K562 (cell line): ENCODE measurements around the gene CASKIN2. TPM values are rescaled to one million over a fixed set of nuclear protein-coding genes. Genes with fewer than 3 reads are reported as not detected.

Experiments used
- BCOR ChIP-seq: fragments of 450-650 bp; IDR thresholded peaks from 2 replicates; pipeline ENCODE4 v1.6.1; 2016
- BRF2 ChIP-seq: IDR thresholded peaks from 3 replicates; pipeline ENCODE4 v1.6.1; 2011; ENCODE audit warnings: borderline replicate concordance, mild to moderate bottlenecking; ENCODE audit not compliant: insufficient read length, insufficient read depth
- DPF2 ChIP-seq: fragments of 450-650 bp; IDR thresholded peaks from 2 replicates; pipeline ENCODE4 v1.6.1; 2016
- ETV1 ChIP-seq: fragments of 450-650 bp; conservative IDR thresholded peaks from 2 replicates; pipeline ENCODE4 v1.6.1; 2016; ENCODE audit warnings: missing genetic modification characterization, control low read depth, low read depth, missing compliant biosample characterization
- ID3 ChIP-seq, 2 experiments: fragments of 250-450 bp in 1 of 2; fragments of 450-650 bp in 1 of 2; sonication (Bioruptor Pico) in 1 of 2; IDR thresholded peaks; 2 replicates each; pipeline versions ENCODE4 v1.6.1 to v1.8.0; 2016 to 2021; ENCODE audit warnings: mild to moderate bottlenecking in 2 of 2, moderate library complexity in 2 of 2, missing compliant biosample characterization in 1 of 2, missing genetic modification characterization in 1 of 2
- KAT8 ChIP-seq: fragments of 450-650 bp; IDR thresholded peaks from 2 replicates; pipeline ENCODE4 v1.6.1; 2016; ENCODE audit warnings: low read depth, mild to moderate bottlenecking
- PPARD ChIP-seq: fragments of 250-450 bp; sonication (Bioruptor Pico); IDR thresholded peaks from 2 replicates; pipeline ENCODE4 v1.8.0; 2022; ENCODE audit warnings: inconsistent platforms, mild to moderate bottlenecking, moderate library complexity
- SNIP1 ChIP-seq: fragments of 450-650 bp; IDR thresholded peaks from 2 replicates; pipeline ENCODE4 v1.7.1; 2017; ENCODE audit warnings: low read depth, mild to moderate bottlenecking
- TAF9B ChIP-seq: fragments of 450-650 bp; IDR thresholded peaks from 2 replicates; pipeline ENCODE4 v1.6.1; 2018; ENCODE audit warnings: mild to moderate bottlenecking; ENCODE audit not compliant: partially characterized antibody
- TCF15 ChIP-seq: fragments of 250-450 bp; sonication (Bioruptor Pico); IDR thresholded peaks from 2 replicates; pipeline ENCODE4 v1.8.0; 2022; ENCODE audit warnings: moderate library complexity, mild to moderate bottlenecking, inconsistent platforms
- XRCC4 ChIP-seq: IDR thresholded peaks from one replicate; pipeline ENCODE4 v1.6.1; 2011; ENCODE audit not compliant: insufficient read depth, insufficient read length; ENCODE audit errors: extremely low read depth
- ZBTB40 ChIP-seq, 2 experiments: fragments of 450-650 bp in 1 of 2; sonication (generic) in 1 of 2; formaldehyde crosslinking in 1 of 2; IDR thresholded peaks; 2 replicates each; pipeline versions ENCODE4 v1.7.1 to v1.9.0; 2016 to 2022; ENCODE audit warnings: inconsistent platforms in 1 of 2, mild to moderate bottlenecking in 1 of 2, missing genetic modification reagents in 1 of 2
- ZBTB8A ChIP-seq: fragments of 450-650 bp; IDR thresholded peaks from 2 replicates; pipeline ENCODE4 v1.6.1; 2018; ENCODE audit warnings: mild to moderate bottlenecking, moderate library complexity; ENCODE audit not compliant: partially characterized antibody
- ZNF707 ChIP-seq: fragments of 250-450 bp; sonication (Bioruptor Pico); conservative IDR thresholded peaks from 2 replicates; pipeline ENCODE4 v1.8.0; 2022; ENCODE audit warnings: inconsistent platforms, mild to moderate bottlenecking, moderate library complexity
- polyA plus RNA-seq, 8 experiments: library from polyadenylated mRNA; depleted of rRNA in 4 of 8; stranded (reverse) in 5 of 8; unstranded in 3 of 8; fragments of >200 nt; fragmentation: Nextera tagmentation in 2 of 8; fragmentation: Illumina TruSeq in 1 of 8; extraction: Ambion mirVana in 2 of 8; extraction: Trizol in 1 of 8; gene quantifications; 2 replicates each; pipeline versions ENCODE4 v1.2.1 to v1.2.3, GENCODE V29; 2011 to 2014; ENCODE audit warnings: inconsistent platforms in 1 of 8, missing spikeins in 1 of 8
- total RNA-seq, 7 experiments: library from RNA; depleted of rRNA in 6 of 7; stranded (reverse); fragments of >200 nt in 6 of 7; fragmentation: Illumina TruSeq in 2 of 7; extraction: Trizol in 2 of 7; gene quantifications; 2 replicates each; pipeline versions ENCODE4 v1.2.1 to v1.2.3, GENCODE V29; 2011 to 2021; ENCODE audit warnings: low replicate concordance in 1 of 7

CASKIN2 gene
- total and polyA plus RNA-seq, 9 of the 15 experiments (the other 6 are each of a cell fraction or from before 2014, with no cell fraction given) = 0.01 to 12.2 (median 2.1) TPM

GRCh38 chr17:75456417-75457046 lies 58.8 kb downstream of the CASKIN2 start, which contains the start of gene TMEM94 (continued):
- TF ChIP-seq ZBTB40 (IDR thresholded peaks at IDR 0.05) (peak; percentile 84), ZBTB40 (CRISPR knock-in tag; IDR thresholded peaks at IDR 0.05) (no peak), KAT8 (no peak), TAF9B (peak; percentile 96), ZBTB8A (no peak), ZNF707 (CRISPR knock-in tag) (no peak), BRF2 (no peak), XRCC4 (no peak), ETV1 (tag) (peak; percentile 51; the same call in 1 of the 2 replicates), TCF15 (no peak), DPF2 (no peak), SNIP1 (no peak), PPARD (CRISPR knock-in tag) (no peak), ID3 (CRISPR knock-in tag; IDR thresholded peaks at IDR 0.05) (no peak), ID3 (tag; IDR thresholded peaks at IDR 0.05) (peak; percentile 52; the same call in 1 of the 2 replicates), BCOR (no peak)
